GM18511 (cell line): ENCODE results near the gene TNFRSF19.
A peak's percentile ranks its signal among the peaks of the same experiment; 100 is the strongest.
"Not testable (repeated sequence)": the region's sequence is repeated elsewhere in the genome, so short reads cannot be mapped to it uniquely, and the experiment has no call there.

ENCODE experiments used
- ATAC-seq: cut with Tn5 transposase; IDR thresholded peaks from one replicate; pipeline ENCODE4 v1.9.1; 2021; ENCODE audit warnings: mild to moderate bottlenecking, moderate library complexity; ENCODE audit not compliant: unreplicated experiment

Gene TNFRSF19

GRCh38 chr13:23570099-23570920 lies at the start of gene TNFRSF19:
TSS of gene TNFRSF19 (plus strand) at chr13:23570412. CDS start at chr13:23590184, 19,772 bp downstream.
- ATAC-seq, result no peak

- ATAC-seq, result not testable (repeated sequence)
Observed at GRCh38 chr13:23529926-23530325, 40.3 kb upstream of the TNFRSF19 start.

- ATAC-seq, result no peak
Observed at GRCh38 chr13:23531446-23531845, 38.8 kb upstream of the TNFRSF19 start.

GRCh38 chr13:23534090-23534489 lies 36.1 kb upstream of the TNFRSF19 start:
- no peak for ATAC-seq

GRCh38 chr13:23541221-23541824 lies 28.9 kb upstream of the TNFRSF19 start:
- no peak for ATAC-seq

DNA sequence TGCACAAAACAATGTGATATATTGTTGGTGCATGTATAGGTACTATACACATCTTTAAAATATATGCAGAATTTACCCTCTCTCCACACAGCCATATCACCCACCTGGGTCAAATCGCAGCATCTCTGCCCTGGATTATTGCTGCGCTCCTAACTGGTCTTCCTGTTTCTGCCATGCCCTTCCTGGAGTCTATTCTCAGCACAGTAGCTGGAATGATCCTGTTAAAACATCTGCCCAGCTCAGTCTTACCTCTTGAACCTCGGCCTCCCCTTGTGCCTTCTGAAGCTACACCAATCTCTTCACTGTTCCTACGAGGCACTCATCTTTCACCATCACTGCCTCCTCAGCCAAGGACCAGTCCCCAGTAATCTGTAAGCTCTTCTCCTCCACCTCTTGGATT lies 25.5 kb upstream of the TNFRSF19 start:
- ATAC-seq, result no peak

GRCh38 chr13:23547000-23547590 lies 23.1 kb upstream of the TNFRSF19 start:
- ATAC-seq, result no peak

GRCh38 chr13:23549724-23550123 lies 20.5 kb upstream of the TNFRSF19 start:
- no peak for ATAC-seq

- ATAC-seq, result no peak
Observed at GRCh38 chr13:23550163-23550562, 20.0 kb upstream of the TNFRSF19 start.

DNA sequence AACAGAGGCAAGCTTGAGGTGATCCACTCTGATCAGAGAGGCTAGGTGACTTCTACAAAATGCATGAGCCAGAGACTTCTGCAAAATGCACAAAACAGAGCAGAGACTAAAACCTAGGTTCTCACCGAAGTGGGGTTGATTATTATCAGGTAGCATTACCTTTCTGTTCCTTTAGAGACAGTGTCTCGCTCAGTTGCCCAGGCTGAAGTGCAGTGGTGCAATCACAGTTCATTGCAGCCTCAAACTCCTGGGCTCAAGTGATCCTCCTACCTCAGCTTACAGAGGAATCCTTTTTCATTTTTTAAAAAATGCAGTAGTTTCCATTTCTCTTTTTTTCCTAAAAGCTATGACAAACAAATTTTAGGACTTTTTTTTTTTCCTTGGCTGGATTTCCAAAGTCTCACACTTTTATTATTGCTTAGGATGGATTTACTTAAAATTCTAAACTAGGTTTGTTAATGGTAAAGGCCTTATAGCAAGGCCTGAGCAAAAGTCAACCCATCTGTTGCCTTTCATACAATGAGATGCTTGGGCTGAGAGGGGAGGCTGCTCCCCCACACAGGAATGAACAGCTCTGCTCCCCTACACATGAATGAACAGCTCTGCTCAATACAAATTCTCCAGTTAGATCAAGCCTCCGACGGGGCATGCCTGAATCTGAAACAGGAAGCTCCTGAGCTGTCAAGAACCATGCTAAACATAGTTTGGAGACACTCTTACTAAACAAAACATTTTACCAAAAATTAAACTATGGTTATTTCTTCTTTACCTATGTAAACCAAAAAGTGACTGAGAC lies 18.8 kb upstream of the TNFRSF19 start:
- no peak for ATAC-seq

DNA sequence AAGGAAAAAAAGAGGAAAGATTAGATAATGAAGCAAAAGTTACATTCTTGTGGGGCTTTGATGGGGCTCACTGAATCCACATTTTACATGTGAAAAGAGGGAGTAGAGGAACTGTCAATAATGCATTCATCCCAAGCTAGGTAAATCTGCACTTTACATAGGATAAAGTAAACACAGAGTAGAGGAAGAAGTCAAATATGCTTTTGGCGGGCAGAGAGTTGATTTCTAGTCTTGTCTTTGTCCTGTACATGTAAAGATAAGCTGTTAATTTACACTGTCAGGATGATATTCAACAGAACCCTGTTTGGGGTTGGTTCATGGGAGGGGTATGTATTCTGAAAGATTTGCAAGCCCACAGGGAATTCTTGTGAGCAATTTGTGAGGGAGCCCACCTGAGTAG lies 18.0 kb upstream of the TNFRSF19 start:
- ATAC-seq, result no peak

DNA sequence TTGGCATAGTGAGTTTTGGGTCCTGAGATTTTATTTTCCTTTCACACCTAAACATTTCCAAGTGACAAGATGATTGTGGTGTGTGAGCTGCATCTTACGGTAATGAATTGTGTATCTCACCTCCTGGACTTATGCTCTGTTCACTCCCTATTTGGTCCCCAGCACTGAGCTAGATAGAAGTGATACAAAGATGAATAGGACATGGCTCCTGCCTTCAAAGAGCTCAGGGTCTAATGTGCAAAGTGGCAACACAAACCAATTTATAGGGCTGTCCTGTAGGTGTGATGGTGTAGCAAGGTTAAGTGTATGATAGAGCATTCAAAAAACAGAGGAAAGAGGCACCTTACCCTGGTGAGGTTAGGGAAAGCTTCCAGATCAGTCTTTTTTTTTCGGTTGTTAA lies 17.6 kb upstream of the TNFRSF19 start:
- no peak for ATAC-seq

- no peak for ATAC-seq
Observed at GRCh38 chr13:23554000-23554399, 16.2 kb upstream of the TNFRSF19 start.

DNA sequence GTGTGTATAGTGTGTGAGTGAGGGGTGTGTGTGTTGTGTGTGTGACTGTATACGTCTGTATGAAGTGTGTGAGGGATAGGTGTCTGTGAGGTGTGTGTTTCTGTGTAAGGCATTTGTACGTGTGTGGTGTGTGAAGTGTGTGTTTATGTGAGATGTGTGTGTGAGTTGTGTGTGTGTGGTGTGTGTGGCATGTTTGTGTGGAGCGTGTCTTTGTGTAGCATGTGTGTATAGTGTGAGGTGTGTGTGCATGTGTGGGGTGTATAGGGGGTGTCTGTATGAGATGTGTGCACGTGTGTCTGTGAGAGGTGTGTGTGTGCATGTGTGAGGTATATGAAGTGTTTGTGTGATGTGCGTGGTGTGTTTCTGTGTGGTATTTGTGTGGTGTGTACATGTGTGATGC lies 13.2 kb upstream of the TNFRSF19 start:
- ATAC-seq, result no peak

DNA sequence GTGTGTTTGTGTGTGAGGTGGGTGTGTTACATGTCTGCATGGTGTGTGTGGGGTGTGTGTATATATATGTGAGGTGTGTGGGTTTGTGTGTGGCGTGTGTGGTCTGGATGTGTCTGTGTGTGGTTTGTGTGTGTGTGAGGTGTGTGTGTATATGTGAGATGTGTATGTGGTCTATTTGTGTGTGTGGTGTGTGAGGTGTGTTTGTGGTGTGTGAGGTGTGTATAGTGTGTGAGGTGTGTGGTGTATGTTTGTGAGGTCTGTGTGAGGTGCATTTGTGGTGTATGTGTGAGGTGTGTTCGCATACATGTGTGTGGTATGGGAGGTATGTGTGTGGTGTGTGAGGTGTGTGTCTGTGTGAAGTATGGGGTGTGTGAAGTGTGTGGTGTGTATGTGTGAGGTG lies 12.5 kb upstream of the TNFRSF19 start:
- no peak for ATAC-seq

DNA sequence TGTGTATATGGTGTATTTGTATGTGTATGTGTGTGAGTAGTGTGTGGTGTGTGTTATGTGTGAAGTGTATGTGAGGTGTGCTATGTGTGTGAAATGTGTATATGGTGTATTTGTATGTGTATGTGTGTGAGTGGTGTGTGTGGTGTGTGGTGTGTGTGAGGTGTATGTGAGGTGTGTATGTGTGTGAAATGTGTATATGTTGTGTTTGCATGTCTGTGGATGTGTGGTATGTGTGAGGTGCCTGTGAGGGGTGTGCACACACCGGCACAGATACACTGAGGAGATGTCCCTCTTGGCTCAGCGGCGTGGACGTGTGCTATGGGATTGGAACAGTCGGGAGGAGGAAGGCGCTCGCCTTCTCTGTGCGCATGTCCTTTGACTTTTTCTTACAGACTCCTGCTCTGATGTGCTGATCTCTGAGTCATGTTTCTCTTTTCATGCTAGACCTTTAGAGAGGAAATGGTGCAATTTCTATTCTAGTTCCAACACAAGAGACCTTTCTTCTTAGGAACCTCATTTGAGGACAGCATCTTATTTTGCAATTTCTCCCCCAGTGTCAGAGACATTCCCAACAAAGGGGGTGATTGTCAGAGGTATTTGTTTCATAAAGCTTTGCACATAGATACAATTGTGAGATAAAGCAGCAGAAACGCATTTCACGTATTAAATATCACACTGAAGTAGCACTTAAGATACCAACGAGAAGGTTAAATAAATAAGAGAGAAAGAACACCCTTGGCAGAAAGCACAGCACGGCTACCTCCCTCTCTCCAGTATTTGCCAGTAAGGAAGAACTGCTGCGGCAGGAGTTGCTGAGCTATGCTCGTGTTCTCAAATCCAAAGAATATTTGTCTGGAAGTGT lies 11.3 kb upstream of the TNFRSF19 start:
- ATAC-seq, result no peak

DNA sequence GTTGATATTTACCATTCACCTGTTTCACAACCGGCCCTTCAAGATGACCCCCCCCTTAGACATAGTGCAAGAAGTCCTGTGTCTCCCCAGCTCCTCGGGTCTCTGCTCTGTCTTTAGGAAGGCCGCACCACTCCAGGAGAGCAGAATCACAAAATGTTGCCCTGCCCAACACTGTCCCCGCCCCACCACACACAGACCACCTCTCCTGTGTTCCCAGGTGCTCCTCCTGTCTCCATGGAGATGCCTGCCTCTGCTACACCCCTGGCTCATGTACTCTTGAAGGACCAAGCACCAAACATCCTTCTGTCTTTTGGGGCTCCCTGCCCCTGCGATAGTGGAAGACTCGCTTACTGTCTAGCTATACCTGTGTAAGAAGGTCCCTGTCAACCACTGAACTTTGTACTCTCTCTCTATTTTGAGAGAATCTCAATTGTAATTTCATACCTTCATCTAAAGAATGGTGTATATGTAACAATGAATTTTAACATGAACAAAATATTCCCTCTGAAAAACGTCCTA lies 9.6 kb upstream of the TNFRSF19 start:
- ATAC-seq, result peak; percentile 19

DNA sequence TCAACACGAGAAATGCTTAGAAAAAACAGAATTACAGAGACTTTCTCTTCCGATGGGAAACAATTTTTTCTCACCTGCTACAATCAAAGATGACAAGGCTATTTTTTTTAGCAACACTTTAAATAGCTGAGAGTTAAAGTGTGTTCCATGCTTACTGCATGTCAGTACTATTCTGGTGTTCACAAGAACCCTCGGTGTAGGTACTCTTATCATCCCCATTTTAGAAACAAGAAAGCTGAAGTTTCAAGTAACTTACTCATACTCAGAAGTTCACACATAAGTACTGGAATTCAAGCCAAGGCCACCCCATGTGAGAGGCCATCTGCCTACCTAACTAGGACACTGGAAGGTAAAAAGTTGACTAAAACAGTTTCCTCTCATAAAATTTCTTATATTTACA lies 9.0 kb upstream of the TNFRSF19 start:
- peak; percentile 87 for ATAC-seq

- no peak for ATAC-seq
Observed at GRCh38 chr13:23563085-23563845, 6.9 kb upstream of the TNFRSF19 start.
